ENCODE data around the gene TMEM185A.
"Not testable (repeated sequence)": the region's sequence is repeated elsewhere in the genome, so short reads cannot be mapped to it uniquely, and the experiment has no call there.

Gene TMEM185A

DNA sequence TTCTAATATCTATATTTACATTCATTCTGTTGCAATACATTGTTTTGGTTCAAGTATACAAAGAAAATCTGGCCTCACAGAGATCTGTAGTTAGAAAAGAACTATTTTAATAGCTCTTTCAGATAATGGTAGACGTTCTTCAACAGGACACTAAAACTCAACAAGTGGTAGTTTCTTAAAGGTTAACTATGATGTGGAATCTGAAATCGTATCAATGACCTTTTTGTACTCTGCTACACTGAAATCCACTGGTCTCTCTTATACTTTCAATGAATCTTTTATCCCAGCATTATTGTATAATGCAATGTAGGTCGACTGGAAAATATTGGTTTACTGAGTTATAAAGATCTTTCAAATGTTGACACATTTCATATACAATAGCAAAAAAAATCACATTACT is 12.7 kb downstream of the TMEM185A start:
- no peak for DNase-seq

DNA sequence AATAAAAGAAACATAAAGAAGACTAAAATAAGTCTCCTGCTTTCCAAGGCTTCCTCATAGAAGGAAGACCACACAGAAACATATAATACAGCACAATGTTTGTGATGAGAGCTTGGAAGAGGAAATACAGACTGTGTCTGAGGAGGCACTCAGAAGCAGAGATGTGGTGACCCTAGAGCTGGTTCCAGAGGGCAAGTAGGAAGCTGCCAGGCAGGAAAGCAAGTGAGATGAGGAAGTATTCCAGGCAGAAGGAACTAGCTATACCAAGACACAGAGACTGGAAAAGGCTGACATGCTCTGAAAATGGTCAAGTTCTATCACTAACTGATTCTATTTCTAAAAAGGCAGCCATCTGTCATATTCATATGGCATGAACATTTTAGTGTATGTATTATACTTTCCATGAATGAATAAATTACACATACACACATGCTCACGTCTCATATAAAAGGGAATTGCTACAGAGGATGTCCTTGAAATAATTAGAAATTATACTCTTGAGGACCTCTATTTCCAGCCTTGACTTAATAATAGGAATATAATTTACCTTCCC is 19.9 kb downstream of the TMEM185A start:
- no peak for DNase-seq

DNA sequence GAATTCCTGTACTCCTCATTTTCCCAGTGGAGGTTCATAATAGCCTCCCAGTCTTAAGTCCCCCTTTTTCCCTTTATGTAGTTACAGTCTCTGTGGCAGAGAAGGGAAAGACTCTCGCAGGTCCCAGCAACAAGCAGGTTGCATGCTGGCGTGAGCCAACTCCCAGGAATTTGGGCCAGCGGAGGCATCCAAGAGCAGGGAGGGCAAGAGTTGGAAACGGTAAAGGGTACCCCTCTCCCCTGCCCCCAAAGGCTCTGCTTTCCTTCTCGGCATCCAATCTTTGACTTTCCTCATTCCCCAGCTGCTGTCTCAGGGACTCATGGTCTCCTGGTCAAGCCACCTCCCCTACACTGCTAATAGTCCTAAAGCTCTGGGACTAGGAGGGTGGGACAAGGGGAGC is 21.1 kb downstream of the TMEM185A start:
- DNase-seq = no peak

DNA sequence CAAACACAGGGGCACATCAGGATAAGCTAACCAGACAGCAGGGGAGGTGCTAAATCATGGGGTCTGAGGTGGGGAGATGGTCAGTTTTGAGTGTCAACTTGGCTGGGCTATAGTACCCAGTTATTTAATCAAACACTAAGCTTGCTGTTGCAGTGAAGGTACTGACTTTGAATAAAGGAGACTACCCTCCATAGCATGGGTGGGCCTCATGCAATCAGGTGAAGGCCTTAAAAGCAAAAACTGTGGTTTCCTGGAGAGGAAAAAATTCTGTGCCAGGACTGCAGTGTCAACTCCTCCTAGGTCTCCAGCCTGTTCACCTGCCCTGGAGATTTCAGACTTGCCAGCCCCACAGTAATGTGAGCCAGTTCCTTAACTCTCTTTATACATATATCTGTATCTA is 23.9 kb downstream of the TMEM185A start:
- DNase-seq = no peak

DNA sequence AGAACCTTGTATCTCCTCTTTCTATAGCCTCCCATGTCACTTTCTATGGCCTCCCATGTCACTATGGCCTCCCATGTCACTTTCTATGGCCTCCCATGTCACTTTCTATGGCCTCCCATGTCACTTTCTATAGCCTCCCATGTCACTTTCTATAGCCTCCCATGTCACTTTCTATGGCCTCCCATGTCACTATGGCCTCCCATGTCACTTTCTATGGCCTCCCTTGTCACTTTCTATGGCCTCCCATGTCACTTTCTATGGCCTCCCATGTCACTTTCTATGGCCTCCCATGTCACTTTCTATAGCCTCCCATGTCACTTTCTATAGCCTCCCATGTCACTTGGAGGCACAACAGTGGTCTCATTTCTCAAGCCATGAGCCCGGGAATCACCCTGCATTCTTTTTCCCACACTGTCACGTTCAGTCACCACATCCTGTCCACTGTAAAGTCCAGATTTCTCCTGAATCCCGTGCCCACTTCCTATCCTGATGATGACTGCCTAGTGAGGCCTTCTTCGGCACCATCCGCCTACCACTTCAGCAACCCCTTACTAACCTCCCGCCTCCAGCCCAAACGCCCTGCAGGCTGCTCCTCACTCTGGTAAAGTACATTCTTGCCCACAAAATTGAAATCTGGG is 26.2 kb downstream of the TMEM185A start:
- not testable (repeated sequence) for DNase-seq

DNA sequence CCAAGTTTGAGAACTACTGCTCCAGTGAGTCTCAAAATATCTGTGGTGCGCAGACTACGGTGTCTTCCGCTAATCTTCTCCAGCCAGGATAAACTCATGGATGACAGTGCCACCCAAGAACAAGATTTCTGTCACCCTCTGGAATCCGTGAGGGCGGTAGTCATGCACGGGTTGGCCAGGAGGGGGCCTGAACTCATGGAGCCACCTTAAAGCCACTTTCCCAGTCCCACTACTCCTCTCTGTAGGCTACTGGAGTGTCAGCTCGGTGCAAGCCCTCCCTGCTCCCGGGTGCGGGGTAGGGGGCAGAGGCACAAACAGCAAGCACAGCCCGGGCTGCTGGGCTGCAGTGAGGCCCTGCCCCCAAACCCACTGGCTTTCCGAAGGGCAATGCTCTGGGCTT is 33.0 kb downstream of the TMEM185A start:
- not testable (repeated sequence) for DNase-seq

DNA sequence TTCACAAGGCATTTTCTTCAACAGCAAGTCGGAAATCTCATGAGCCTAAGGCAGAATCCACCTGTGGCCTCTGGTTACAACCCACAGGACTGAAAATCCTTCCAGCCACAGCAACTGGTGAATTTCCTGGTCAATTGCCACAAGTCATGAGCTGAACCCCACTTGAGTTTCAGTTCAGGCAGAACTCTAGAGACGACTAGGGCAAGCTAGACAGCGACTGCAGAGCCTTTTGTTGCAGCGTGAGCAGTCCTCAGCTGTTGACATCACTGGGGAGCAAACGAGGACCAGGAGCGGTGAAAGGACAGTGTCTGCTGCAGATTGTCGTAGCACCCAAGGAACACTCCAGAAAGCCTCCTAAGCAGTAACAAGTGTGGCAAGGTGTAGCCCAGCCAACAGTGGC is 35.6 kb downstream of the TMEM185A start:
- DNase-seq = not testable (repeated sequence)

DNA sequence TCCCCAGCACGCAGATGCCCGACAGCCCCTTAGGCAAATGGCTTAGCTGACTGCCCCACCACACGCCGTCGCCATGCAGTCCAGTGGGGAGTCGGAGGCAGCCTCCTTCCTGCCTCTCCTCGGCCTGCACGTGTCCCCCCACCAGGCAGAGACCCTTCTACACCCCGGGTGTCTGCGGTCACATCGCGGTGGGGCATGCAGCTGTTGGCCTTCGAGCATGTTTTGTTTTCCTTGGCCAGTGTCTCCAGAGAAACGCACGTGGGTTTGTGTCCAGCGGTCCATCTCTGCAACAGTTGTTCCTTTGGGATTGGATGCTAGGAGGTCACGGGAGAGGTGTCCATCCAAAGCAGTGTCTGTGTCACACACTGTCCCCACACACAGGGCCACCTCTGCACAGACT is 36.4 kb downstream of the TMEM185A start, which contains the start of gene HSFX2:
Gene HSFX2, minus strand, starts transcription at position 101 of the 400 bp plus-strand sequence. CDS start 614 bp downstream, outside the sequence.
- not testable (repeated sequence) for DNase-seq

DNA sequence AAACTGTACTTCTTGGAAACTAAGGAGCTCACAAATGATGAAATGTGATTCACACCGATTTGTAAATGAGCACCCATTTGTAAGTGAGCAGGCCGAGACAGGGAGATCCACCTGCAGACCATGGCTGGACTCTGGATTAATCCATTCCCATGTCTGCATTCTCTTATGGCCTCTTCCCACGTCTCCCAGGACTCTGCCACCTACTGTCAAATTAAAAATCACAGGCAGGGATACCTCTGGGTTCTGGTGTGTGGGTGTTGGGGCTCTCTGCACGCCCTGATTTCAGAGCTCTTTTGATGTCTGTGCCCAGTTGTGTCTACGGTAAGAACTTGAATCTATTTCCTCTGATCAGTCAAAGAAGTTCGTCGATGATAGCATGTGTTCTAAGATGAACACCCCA is 40.6 kb downstream of the TMEM185A start:
- DNase-seq = not testable (repeated sequence)

DNA sequence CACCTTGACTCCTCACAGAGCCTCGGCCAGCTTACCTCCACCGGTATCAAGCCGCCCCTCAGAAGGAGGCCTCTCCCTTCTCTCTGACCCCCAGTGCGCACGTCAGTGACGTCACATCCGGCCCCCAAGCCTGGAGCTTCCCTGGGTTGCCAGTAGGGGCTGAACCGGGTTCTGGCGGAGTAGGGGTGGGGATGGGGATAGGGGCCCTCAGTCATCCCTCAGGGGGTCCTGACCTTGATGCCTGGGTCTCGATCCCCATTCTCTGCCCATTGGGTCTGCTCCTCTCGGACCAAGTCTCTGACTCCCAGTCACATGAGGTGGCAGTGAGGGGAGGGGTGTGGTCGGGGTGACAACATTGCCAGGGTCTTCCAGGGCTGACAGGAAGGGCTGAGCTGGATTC is 44.2 kb downstream of the TMEM185A start, which contains the start of gene MAGEA9B:
Gene MAGEA9B, minus strand, starts transcription at position 101 of the 400 bp plus-strand sequence. CDS start 4,280 bp downstream, outside the sequence.
- not testable (repeated sequence) for DNase-seq

DNA sequence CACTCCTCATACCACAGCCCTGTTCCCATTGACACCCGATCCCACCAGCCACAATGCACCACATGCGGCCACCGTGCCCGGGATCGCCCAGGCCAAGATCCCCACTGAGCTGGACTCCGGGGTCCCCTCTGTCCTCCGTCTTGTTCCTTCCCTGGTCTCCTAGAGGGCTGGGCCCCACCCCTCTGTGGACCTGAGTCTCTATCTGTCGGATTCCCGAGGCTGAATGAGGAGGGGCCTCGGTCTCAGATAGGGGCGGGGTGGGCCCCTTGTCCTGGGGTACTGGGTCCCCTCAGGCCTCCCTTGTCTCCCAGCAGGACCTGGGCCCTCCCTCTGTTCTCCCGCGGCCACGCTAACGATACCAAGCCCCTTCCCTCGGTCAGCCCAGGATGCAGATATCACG is 46.0 kb downstream of the TMEM185A start:
- not testable (repeated sequence) for DNase-seq

DNA sequence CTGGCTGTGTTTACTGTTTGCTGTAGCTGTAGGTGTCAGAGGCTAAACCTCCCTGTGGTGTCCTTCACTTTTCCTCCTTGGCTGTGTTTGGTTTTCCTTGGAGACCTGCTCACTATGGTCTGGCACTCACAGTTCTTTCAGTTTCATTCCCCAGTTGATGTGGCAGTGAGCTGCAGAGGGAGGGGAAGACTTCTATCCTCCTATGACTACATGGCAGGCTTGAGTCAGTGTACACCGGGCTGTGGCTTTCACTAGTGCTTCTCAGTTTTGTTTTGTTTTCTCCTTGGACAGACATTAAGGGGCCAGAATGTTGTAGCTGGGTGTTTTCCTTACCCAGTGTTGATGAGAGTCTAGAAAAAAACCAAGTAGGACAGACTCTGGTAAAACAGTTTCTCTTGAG is 58.1 kb downstream of the TMEM185A start:
- DNase-seq = not testable (repeated sequence)

DNA sequence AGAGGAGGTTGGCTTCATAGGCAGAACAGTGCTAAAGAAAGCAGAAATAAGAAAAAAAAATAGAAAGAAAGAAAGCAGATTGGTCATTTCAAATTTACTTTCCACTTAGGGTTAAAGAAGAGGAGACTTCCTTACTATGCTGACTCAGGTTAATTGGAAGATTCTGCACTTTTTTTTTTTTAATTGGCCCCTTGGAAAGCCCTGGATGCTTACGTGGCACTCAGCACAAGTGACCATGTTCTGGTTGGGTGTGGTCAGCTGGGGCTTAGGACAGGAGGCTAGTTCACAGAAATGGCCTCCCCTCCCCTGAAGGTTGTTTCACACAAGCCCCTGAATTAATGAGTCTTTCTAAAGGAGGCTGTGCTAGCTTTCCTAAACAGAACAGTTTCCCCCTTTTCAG is 58.8 kb downstream of the TMEM185A start:
- no peak for DNase-seq

DNA sequence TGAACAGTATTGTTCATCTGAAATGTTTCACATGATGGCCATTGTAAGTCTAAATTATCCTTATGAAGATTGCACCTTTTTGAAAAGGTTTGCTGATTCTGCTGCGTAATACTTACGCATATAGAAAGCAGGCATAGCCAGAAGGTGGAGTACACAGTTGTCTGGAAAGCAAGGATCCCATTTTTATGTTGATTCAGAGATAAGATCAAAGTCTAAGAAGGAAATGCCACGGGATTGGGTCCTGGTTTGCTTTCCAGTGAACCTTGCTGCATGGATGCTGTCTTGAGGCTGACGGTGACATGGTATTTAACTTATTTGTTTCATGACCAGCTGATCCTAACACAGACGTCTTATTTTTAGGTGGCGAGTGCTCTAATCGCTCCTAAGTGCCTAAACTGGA is 59.8 kb downstream of the TMEM185A start:
- DNase-seq = no peak

DNA sequence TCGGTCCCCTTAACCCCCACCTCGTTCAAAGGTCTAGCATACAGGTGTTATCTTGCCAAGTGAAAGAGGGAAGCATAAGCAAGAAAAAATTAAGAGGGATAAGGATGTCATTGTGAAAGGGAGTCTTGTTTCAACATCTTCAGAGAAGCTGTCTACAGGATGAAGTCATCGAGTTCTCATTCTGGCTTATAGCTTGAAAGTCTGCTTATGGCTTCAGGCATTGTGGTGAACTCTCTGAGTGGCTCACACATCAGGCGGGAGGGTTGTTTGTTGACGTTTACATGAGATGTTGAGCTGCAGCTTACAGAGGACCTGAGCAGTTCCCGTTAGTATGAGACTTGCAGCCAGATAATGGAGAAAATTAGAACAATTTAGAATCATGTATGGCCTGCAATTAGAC is 60.9 kb downstream of the TMEM185A start:
- no peak for DNase-seq

DNA sequence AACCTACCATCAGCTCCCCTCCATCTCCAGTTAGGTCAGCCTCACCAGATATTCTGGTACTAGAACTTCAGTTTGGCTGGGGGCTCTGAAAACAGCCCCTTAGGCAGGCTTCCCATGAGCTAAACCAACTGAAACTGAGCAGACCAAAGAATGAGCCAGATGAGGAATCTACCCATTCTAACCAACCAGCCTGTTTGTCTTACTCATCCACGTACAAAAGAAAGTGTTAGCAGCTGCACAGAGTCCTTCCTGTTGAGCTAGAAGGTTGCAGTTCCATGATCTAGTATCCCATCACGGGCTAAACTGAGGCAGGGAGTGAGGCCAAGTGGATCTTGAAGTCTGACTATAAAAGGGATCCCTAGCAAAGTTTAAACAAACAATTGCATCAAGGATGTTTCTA is 61.8 kb downstream of the TMEM185A start:
- DNase-seq = no peak

DNA sequence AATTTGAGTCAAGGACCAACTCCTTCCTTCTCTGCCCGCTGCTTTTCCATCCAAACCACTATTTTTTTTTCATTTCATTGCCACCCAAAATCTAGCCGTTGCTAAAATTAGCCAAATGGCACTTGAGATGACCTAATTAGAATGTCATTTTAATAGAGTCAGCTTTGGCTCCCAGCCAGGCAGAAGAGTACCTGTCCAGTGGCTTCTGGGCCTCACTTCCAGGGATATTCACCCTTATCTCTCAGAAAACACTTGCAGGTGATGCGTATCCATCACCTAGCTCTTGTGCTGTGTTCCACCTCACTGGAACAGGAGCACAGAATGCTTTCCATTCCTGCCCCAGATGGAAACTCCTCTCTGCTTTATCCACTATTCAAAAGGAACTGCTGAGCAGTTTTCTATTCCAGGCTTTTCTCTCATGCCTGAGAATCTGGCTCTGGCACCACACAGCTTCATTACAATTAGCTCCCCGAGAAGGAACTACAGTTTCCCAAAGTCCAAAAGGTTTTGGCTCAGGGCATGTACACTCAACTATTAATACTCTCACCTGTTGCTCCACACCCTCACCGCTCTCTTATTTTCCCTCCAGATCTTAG is 62.8 kb downstream of the TMEM185A start:
- DNase-seq = no peak

DNA sequence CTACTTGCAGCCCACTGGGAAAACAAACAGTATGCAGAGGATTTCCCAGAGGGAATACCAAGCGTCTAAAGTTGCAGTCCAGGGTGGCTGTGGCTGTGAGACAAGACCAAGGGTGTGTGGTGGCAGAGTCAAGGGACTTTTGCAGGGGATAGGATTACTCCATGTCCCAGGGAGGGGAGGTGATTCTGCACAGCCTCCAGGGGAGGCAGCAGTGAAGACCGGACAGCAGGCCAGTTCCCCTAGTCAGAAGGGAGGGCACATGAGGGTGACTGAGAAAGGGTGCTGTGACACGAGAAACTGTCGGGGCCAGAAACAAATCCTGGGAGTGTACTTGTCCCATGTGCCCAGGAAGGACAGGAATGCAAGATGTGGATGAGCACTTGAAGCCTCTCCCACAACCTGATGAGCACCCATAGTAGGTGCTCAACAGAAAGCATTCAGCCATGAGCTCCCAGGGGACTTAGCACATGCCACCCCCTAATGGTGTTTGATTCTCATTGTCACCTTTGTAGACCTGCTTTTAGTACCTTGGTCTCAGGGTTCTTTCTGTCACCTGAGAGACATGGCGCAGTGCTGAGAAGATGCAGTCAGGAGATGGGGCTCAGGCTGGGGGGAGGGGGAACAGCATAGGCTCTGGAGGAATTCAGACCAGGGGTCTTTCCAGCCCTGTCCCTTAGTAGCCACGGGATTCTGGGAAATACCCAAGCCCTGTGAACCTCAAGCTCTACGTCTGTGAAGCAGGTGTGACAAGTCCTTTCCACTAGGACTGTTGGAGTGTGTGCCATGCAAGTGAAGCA is 63.8 kb downstream of the TMEM185A start:
- DNase-seq = no peak

DNA sequence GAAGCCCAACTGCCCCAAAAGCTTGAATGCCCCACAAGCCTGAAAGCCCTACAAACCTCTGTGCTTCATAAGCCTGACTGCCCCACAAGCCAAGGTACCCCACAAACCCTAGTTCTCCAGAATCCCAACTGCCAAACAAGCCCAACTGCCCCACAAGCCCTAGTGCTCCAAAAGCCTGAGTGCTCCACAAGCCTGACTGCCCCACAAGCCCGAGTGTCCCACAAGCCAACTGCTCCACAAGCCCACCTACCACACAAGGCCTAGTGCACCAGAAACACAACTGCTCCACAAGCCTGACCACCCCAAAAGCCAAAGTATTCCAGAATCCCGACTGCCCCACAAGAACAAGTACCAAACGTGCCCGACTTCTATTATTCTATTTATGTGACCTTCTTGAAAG is 68.2 kb downstream of the TMEM185A start:
- no peak for DNase-seq

DNA sequence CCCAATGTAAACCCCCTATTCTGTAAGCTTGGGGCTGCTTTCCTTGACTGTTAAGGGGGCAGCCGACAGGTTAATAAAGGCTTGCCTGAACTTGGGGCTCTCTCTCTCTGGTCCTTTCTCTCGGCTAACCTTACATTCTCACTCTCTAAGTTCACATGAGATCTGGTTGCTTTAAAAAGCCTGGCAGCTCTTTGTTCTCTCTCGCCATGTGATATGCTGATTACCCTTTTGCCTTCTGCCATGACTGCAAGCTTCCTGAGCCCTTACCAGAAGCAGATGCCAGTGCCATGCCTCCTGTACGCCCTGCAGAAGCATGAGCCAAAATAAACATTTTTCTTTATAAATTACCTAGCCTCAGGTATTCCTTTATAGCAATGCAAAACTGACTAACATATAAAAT is 76.3 kb downstream of the TMEM185A start:
- DNase-seq = not testable (repeated sequence)

DNA sequence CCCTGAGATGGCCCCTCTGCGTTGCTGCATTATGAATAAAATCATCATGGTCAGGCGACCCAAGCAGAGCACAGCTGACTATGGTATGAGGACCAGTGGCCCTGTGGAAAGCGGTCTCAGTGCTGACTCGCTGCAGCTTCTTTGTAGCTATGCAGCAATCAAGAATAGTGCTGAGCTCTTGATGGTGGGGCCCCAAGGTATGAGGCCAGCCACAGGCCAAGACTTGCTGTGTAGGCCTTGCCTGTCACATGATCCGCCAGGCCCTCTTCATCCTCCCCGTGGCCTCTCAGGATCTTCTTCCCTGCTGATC is 79.7 kb downstream of the TMEM185A start:
- not testable (repeated sequence) for DNase-seq

DNA sequence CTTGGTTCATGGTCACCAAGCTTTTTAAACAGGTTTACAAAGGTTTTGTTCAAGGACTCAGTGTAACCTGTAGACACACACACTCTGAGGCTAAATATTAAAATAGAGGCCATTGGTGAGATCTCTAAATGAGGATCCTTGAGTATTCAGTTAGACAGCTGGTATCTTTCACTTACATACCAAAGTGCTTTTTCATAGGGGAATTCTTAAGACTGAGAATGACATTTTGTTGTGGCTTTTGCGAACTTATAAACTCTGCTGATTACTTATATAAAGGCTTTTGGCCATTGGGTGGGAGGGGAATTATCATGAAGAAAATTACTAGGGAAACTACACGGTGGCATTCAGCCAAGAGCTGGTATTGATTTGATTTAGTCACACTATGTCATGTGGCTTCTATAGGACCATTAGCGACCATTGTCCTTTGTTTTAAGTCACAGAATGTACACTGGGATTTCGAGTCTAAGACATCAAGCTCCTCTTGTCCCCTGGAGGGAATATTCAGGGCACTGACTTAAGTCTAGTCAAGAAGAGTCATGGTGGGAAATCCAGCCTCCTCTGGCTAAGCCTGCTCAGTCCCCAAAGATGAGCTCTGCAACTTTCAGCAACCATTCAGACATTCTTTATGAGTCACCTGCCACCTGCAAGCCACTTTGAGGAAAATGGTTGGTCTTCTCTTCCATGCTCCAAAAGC is 80.2 kb downstream of the TMEM185A start:
- DNase-seq = not testable (repeated sequence)

DNA sequence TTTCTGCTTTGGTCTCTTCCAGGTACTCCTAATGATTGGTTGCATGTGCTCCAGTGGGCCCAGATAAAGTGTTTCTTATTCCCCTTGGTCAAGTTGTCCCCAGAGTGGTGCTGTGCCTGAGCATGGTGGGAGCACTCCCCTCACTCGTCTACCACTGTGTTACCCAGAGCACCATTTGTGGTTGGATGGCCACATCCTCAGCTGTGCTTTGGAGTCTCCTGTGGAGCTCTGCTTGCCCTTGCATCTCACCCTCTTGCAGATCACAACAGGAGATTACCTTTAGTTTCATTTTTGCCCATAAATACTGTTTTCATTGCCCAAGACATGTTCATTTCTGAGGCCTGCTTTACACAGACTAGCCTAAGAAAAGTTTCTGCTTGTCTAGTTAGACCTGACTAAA is 81.1 kb downstream of the TMEM185A start:
- DNase-seq = not testable (repeated sequence)
